ENCODE data around the gene MINDY2. TPM values are rescaled to one million over a fixed set of nuclear protein-coding genes. Genes with fewer than 3 reads are reported as not detected.

The MINDY2 gene
- total and polyA plus RNA-seq, 2 of the 8 experiments (the other 6 are each of a cell fraction or from before 2014, with no cell fraction given) = 3.1 to 25.7 TPM

DNA sequence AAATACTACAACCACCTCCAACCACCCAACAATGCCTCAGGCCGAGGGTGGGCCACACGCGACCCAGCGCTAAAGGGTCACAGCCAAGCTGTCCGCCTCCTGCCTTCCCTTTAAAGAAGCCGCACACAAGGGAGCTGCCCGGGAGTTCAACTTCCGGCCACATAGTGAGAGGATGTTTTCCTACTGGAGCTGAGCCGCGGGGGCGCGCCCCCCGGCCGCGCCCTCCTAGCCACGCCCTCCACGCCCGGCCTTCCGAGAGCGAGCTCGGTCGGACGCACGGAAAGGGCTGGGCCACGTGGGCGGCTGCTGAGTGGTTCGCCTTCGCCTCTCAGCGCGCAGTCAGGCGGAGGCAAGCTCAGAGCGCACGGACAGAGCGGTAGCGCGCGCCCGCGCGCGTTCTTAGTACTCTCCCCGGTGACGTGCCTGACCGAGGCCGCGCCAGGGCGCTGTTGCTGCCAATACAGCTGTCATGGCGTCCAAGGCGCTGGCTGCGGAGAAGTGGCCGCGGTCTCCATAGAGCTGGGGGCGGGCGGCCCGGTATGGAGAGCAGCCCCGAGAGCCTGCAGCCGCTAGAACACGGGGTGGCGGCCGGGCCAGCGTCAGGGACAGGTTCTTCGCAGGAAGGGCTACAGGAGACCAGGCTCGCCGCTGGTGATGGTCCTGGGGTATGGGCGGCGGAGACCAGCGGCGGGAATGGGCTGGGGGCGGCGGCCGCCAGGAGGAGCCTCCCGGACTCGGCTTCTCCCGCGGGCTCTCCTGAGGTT, at the start of gene MINDY2 (continued):
- no peak for TF ChIP-seq SIX5 (IDR thresholded peaks at IDR 0.05; ENCODE audit: low read depth, low read length)
- TF ChIP-seq, protein P1, sequence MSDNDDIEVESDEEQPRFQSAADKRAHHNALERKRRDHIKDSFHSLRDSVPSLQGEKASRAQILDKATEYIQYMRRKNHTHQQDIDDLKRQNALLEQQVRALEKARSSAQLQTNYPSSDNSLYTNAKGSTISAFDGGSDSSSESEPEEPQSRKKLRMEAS (IDR thresholded peaks at IDR 0.05) = peak; percentile 93
- no peak for TF ChIP-seq POU5F1 (IDR thresholded peaks at IDR 0.05; ENCODE audit: low read depth, low read length)
- no peak for TF ChIP-seq KDM4A (IDR thresholded peaks at IDR 0.05; ENCODE audit: low read depth, low read length, severe bottlenecking)
- no peak for TF ChIP-seq CBX5 (IDR thresholded peaks at IDR 0.05; ENCODE audit: low read depth, low read length)
- TF ChIP-seq CHD2 (IDR thresholded peaks at IDR 0.05; ENCODE audit: low read length) = no peak
- no peak; the same call in 1 of the 2 replicates for TF ChIP-seq EGR1 (IDR thresholded peaks at IDR 0.05; ENCODE audit: borderline replicate concordance, low read depth, low read length)
- TF ChIP-seq TEAD4 (IDR thresholded peaks at IDR 0.05; ENCODE audit: low read depth, low read length) = no peak
- TF ChIP-seq, protein P2, sequence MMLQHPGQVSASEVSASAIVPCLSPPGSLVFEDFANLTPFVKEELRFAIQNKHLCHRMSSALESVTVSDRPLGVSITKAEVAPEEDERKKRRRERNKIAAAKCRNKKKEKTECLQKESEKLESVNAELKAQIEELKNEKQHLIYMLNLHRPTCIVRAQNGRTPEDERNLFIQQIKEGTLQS (IDR thresholded peaks at IDR 0.05; ENCODE audit: insufficient read depth, low read depth, low read length) = 0 out of 2 replicates have a peak, but pooled peaks have one; percentile 20
- TF ChIP-seq JUN (IDR thresholded peaks at IDR 0.05; ENCODE audit: low read depth, low read length) = no peak

Data from H1 (cell line).